ENCODE measurements around the gene CCDC86.

CCDC86 gene

GRCh38 chr11:60852117-60852981 lies 10.4 kb downstream of the CCDC86 start:
- no peak for DNase-seq (ENCODE audit: low read depth, low spot score)

DNA sequence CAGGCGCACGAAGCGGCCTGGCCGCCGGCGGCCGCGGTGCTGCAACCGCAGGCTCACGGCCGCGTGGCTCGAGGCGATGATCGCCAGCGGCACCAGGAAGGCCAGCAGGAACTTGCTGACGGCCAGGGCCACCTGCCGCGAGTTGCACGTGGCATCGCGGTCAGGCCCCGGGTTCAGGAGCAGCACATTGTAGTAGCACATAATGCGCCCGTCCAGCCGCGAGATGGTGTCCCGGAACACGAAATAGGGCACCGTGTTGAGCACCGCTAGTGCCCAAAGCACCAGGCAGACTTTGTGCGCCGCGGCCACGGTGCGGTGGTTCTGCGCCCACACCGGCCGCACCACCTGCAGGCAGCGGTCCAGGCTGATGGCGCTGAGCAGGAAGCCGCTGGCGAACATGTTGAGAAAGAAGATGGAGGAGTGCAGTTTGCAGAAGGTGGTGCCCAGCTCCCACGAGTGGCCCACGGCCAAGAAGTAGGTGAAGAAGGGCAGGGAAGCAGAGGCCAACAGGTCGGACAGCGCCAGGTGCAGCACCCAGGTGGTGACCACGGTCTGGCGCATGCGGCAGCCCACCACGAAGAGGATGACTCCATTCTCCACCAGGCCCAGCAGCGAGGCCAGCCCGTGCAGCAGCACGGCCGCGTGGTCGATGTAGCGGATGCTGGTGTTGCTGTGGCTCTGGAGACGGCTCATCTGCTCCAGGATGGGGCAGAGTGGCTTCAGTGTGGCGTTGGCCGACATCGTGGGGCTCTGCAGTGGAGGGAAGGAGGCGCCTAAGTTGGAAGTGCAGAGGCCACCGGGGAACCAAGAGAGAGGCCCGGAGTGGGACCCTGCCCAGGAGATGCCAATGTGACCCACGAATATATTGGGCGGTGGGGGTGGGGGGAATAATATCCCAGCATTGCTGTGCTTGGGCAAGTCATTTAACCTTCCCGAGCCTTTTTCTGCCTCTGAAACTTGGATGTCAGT lies 11.4 kb downstream of the CCDC86 start:
- DNase-seq (ENCODE audit: low read depth, low spot score): no peak

DNA sequence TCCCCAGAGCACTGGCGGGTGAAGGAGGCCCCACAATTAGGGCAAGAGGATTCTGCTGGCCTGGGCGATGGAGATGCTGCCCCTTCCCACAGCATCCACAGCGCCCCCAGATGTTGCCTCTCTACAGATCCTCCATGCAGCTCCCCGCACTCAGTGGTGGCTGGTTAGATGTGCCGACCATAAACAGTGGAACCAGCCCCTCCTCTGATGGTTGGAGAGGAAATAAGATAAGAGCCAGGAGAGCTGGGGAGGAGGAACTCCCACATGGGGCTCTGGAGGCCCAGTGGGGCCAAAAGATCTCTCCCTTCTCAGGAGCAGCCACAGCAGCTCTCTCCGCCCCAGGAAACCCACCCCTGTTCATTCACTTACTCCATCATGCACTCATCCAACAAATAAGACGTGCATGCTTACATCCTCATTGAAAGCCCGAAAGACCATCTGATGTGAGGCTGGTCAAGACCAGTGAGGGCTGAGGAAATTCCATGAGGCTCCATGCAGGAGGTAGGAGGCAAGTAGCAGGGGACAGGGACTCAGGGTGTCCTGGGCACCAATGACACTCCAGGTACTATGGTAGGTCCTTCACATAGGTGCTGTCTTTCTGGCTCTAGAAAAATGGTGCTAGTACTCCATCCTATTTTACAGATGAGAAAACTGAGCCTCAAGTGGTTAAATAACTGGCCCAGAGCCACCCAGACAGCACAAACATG lies 12.4 kb downstream of the CCDC86 start:
- no peak for DNase-seq (ENCODE audit: low read depth, low spot score)

- DNase-seq (ENCODE audit: low read depth, low spot score): no peak
Measured at GRCh38 chr11:60854847-60855725, 13.2 kb downstream of the CCDC86 start.

GRCh38 chr11:60855726-60856633 lies 14.1 kb downstream of the CCDC86 start, which contains the start of gene PTGDR2:
PTGDR2 (minus strand) TSS chr11:60855950; CDS start chr11:60853722, 2,228 bp downstream.
- no peak for DNase-seq (ENCODE audit: low read depth, low spot score)

DNA sequence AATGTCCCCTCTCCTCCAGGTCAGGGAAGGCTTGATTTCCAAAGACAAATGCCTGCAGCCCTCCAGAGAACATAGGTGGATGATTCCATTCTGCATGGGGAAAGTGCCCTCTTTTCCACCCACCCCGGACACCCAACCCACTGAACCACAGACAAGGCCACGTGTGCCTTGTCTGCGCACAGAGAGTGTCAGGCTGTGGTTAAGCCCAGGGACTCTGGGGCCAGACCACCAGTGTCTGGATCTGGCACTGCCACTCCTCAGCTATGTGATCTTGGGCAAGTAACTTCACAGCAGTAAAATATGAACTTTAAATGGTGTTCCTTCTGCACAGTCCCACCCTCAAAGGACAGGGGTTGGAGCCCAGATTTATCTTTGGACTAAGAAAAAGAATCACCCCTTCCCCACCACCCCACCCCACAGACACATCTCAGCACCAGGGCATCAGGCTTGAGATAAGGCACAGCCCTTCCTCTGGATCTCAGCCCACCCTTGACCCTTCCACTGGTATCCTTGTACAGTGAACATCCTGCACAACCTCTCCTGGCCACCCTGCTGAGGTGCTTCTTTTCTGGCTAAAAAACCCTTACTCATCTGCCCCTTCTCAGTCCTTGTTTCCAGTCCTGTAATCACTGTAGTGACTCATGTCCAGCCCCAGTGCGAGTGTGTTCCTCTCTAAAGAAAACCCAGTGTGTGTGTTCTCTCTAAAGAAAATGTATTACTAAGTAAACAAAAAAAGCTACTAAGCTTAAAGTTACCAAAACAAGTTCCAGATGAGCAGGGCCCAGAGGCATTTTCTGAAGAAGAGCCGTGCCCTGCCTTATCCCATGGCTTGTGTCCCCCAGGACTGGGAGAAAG lies 15.7 kb downstream of the CCDC86 start:
- no peak for DNase-seq (ENCODE audit: low read depth, low spot score)

- no peak for DNase-seq (ENCODE audit: low read depth, low spot score)
Measured at GRCh38 chr11:60858236-60858635, 16.3 kb downstream of the CCDC86 start.

GRCh38 chr11:60858731-60859464 lies 17.0 kb downstream of the CCDC86 start:
- no peak for DNase-seq (ENCODE audit: low read depth, low spot score)

- DNase-seq (ENCODE audit: low read depth, low spot score): no peak
Measured at GRCh38 chr11:60859616-60860250, 17.8 kb downstream of the CCDC86 start.

DNA sequence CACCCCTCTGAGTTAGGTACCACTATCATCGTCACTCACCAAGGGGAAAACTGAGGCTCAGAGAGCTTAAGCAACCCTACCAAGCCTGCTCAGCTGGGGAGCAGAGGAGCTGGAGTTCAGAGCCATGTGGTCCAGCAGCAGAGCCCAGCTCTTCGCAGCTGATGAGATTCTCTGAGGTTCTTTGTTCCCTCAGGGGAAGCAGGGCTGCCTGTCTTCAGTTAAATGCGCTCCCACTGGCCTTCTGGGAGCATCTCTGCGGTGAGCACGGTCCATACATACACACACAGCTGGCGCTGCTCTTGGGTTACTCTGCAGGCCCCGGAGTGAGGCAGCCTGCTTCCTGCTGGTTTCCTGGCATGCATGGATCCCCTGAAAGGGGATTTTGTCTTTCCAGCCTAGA lies 19.0 kb downstream of the CCDC86 start:
- DNase-seq (ENCODE audit: low read depth, low spot score): no peak

DNA sequence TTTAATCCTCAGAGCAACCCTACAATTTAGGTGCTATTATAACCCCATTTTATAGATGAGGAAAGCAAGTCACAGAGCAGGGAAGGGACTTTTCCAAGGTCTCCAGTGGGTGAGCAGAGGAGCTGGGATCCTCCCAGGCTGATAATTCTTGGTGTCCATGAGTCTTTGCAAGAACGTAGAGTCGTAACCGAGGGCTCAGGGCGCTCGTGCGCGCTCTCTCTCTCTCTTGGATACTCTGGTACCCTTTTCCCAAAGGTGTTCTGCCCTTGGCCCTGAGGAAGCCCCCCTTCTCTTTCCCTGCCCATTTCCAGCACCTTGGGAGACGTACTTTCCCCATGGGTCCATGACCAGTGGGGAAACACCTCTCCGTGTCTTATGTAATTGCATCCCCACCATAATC lies 20.3 kb downstream of the CCDC86 start:
- no peak for DNase-seq (ENCODE audit: low read depth, low spot score)

DNA sequence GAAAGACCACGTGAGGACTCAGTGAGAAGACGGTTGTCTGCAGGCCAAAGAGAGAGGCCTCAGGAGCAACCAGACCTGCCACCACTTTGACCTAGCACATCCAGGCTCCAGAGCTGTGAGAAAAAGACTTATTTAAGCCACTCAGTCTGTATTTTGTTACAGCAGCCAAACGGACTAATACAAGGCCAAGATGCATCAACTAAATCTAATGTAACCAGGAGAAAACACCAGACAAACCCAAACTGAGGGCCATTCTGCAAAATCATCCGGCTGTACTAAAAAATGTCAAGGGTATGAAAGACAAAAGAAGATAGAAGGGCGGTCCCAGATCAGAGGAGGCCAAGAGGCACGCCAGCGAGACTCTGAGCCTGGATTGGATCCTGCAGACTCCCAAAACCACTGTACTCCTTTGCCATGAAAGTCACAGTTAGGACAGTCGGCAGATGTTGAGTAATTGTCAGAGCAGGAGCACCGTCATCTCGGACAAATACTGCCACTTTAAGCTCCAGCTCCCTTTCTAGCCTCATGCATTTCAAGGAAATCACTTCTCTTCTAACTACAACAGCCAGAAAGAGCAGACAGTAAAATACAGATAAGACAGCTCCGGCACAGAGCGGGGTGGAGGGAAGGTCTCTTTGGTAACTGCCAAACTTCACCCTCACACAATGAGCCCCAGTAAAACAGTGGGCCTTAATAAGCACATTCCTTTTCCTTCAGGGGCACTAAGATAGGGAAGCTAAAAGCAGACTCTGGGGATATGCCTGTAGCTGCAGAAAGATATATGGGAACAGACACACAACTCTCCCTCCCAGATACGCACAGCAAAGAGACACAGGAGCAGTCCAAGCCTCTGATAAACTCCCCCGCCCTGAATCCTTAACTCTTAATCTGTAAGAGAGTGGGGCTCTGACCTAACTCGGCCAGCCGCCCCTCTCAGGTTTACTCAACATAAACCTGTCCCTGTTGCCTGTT lies 21.9 kb downstream of the CCDC86 start:
- no peak for DNase-seq (ENCODE audit: low read depth, low spot score)

DNA sequence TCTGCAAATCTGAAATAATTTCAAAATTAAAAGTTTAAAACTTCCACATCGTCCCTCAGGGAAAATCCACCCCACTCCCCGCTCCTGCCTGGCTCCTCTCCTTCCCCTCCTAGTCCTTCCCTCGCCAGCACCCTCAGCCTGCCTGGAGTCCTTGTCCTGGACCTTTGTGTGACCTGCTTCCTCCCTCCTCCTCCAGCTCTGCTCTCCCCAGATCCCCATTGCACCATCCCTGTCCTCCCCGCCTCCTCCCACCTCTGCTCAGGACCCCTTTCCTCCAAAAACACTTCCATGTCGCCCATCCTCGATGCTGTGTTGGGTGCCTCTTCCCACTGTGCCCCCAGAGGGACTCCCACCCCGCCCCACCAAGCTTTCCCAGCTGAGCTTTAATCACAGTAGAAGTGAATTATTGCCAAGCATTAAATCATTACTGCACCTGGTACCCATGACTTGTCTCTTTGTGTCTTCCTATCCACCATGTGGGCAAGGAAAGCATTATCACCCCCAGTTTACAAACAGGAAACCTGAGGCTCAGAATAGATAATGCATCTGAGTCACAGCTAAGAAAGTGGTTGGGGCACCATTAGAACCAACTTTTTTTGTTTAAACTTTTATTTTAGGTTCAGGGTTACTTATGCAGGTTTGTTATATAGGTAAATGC lies 23.1 kb downstream of the CCDC86 start:
- DNase-seq (ENCODE audit: low read depth, low spot score): no peak

DNA sequence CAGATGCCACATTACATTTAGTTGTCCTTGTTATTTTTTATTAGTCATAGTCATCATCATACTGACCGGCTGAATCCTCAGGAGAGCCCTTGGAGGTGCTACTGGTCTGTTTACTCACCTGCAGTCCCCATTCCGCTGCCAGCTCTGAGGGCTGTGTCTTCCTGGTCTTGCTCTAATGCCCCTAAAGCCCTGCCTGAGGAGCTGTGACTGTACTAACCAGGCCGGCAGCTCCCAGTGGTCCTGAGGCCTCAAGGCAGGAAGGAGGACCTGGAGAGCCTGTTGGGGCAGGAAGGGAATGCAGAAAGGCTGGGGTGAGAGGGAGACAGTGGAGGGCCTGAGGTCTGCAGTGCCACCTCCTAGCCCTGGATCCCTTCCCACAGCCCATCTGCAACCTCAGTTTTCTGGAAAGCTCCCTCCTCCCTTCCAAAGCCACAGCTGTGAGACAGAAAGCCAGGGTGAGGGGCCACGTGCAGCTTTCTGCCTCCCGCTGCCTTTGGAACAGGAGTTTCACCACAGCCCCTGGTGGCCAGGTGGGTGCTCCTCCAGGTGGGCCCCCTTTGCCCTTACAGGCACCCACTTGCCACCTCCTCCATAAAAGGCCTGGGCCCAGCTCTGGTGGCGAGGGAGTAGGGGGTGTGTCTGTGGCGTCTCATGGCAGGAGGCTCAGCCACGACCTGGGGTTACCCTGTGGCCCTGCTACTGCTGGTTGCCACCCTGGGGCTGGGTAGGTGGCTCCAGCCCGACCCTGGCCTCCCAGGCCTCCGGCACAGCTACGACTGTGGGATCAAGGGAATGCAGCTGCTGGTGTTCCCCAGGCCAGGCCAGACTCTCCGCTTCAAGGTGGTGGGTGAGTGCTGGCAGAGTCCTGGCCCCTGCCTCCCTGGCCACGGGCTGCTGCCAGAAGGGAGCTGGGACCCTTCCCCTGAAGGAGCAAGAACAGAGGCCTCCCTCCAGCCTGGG lies 25.3 kb downstream of the CCDC86 start, which contains the start of gene ZP1:
Gene ZP1, plus strand, starts transcription at position 632 of the 960 bp plus-strand sequence. Its CDS starts 20 bp downstream, at position 652.
- DNase-seq (ENCODE audit: low read depth, low spot score): no peak
